A673 (cell line): Measurements from ENCODE around the gene DCC. TPM values are rescaled to one million over a fixed set of nuclear protein-coding genes. Genes with fewer than 3 reads are reported as not detected.

ENCODE experiments used
- BruUV-seq: library from RNA; stranded (reverse); fragments of 400-500 nt; replicated peaks from 2 replicates; lab custom pipeline; 2021; lab: Mats Ljungman, UMichigan
- CTCF ChIA-PET: fragments of 300-600 bp; sonication (Branson Sonifier 250); formaldehyde crosslinking; loops from one replicate; lab custom pipeline; 2022; ENCODE audit warnings: antibody characterized with exemption; lab: Charles Lee
- POLR2A ChIA-PET: fragments of 300-600 bp; sonication (Branson Sonifier 250); formaldehyde crosslinking; loops from one replicate; lab custom pipeline; 2022; ENCODE audit warnings: antibody characterized with exemption; ENCODE audit not compliant: low non-redundant PET; lab: Charles Lee
- DNase-seq: peaks from one replicate; pipeline ENCODE4 v3.0.0-alpha.2; 2015; ENCODE audit warnings: low spot score
- H3K27ac ChIP-seq: fragments of 200-600 bp; sonication (generic); 2 replicates; pipeline ENCODE4 v1.5.1; 2016; ENCODE audit warnings: mixed run types, low read depth, mild to moderate bottlenecking, mixed read lengths, antibody characterized with exemption, low read length; ENCODE audit not compliant: poor library complexity, severe bottlenecking
- H3K27me3 ChIP-seq: fragments of 200-600 bp; sonication (generic); replicated peaks from 2 replicates; pipeline ENCODE4 v1.6.1; 2017; ENCODE audit warnings: mixed run types, low read depth, mild to moderate bottlenecking, mixed read lengths, antibody characterized with exemption, low read length; ENCODE audit not compliant: insufficient read depth, poor library complexity
- H3K36me3 ChIP-seq: fragments of 200-600 bp; sonication (generic); 2 replicates; pipeline ENCODE4 v1.6.1; 2016; ENCODE audit warnings: mixed run types, mild to moderate bottlenecking, mixed read lengths, antibody characterized with exemption, low read length; ENCODE audit not compliant: insufficient read depth, poor library complexity, severe bottlenecking
- H3K4me1 ChIP-seq: fragments of 200-600 bp; sonication (generic); 2 replicates; pipeline ENCODE4 v1.6.1; 2017; ENCODE audit warnings: mixed run types, mild to moderate bottlenecking, mixed read lengths, antibody characterized with exemption, low read length; ENCODE audit not compliant: insufficient read depth, poor library complexity, severe bottlenecking
- H3K4me3 ChIP-seq: fragments of 200-600 bp; sonication (generic); 2 replicates; pipeline ENCODE4 v1.5.1; 2016; ENCODE audit warnings: low read depth, mixed run types, mild to moderate bottlenecking, mixed read lengths, low read length; ENCODE audit not compliant: poor library complexity, severe bottlenecking
- H3K9me3 ChIP-seq: fragments of 200-600 bp; sonication (generic); 2 replicates; pipeline ENCODE4 v1.6.1; 2016; ENCODE audit warnings: mixed run types, low read depth, mild to moderate bottlenecking, mixed read lengths, antibody characterized with exemption, low read length; ENCODE audit not compliant: poor library complexity, severe bottlenecking
- EZH2 ChIP-seq: fragments of 200-600 bp; sonication (generic); IDR thresholded peaks from 2 replicates; pipeline ENCODE4 v1.6.1; 2017; ENCODE audit warnings: borderline replicate concordance, low read depth, mild to moderate bottlenecking, mixed read lengths, antibody characterized with exemption, low read length; ENCODE audit not compliant: poor library complexity, severe bottlenecking
- intact Hi-C: fragments of 100-400 bp; cut with micrococcal nuclease; formaldehyde crosslinking; loops from one replicate; pipeline ENCODE4 v1.10.0; 2022; ENCODE audit not compliant: unreplicated experiment
- total RNA-seq: library from RNA; stranded (reverse); gene quantifications from 2 replicates; pipeline ENCODE4 v1.2.3, GENCODE V29; 2021
- TF ChIP-seq, protein P1 (sequence below): fragments of 300-800, 200-600 bp; sonication (generic); conservative IDR thresholded peaks from 2 replicates; pipeline ENCODE4 v1.5.1; 2017; ENCODE audit warnings: low read depth, mild to moderate bottlenecking, antibody characterized with exemption, low read length, moderate library complexity, mixed read lengths

DCC gene
- total RNA-seq, 1 experiment from 2014 or later: 93.0 TPM

DNA sequence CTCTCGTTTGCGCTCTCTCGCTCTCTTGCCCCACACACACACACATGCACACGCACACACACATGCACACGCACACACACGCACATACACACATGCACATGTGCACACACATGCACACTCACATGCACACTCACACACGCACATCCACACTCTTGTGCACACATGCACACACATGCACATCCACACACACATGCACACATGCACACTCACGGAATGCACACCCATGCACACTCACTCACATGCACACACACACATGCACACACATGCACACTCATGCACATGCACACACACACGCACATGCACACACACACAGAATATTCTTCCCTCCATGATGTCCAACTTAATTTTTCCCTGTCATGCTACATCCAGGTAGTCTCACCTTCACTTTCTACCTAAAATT lies 360.1 kb downstream of the DCC start:
- no peak for DNase-seq
- POLR2A ChIA-PET: no interaction called here
- Histone ChIP-seq H3K36me3 (no peaks in the 10 kb centered on the region), H3K9me3 (no peaks in the 10 kb centered on the region), H3K27ac (no peak overlapping the region), H3K27me3 (no peaks in the 10 kb centered on the region), H3K4me3 (no peak overlapping the region), H3K4me1 (peaks cover 13% of the 10 kb centered on the region)
- no peak for TF ChIP-seq EZH2
- TF ChIP-seq, protein P1, sequence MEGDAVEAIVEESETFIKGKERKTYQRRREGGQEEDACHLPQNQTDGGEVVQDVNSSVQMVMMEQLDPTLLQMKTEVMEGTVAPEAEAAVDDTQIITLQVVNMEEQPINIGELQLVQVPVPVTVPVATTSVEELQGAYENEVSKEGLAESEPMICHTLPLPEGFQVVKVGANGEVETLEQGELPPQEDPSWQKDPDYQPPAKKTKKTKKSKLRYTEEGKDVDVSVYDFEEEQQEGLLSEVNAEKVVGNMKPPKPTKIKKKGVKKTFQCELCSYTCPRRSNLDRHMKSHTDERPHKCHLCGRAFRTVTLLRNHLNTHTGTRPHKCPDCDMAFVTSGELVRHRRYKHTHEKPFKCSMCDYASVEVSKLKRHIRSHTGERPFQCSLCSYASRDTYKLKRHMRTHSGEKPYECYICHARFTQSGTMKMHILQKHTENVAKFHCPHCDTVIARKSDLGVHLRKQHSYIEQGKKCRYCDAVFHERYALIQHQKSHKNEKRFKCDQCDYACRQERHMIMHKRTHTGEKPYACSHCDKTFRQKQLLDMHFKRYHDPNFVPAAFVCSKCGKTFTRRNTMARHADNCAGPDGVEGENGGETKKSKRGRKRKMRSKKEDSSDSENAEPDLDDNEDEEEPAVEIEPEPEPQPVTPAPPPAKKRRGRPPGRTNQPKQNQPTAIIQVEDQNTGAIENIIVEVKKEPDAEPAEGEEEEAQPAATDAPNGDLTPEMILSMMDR: no peak
- intact Hi-C loops: no loop called here
- CTCF ChIA-PET: no interaction called here
- BruUV-seq: no TSS peak

DNA sequence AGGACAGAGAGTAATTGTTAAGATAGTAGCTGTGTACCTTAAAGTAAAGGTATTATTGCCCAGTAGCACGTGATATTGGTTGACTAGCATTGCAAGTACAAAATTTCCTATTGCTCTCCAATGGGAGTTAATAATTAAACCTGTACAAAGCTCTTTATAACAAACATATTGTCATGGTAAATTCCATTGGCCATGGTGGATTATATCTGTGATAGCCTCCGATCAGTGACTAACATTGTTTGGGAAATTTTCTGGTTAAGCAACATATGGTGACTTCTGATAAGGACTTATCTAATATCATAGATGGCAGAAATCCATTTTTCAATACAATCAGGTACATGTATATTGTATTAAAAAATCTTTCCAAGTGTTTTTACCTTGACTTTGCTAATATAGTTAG lies 360.8 kb downstream of the DCC start:
- intact Hi-C loops: no loop called here
- POLR2A ChIA-PET: no interaction called here
- CTCF ChIA-PET: no interaction called here

DNA sequence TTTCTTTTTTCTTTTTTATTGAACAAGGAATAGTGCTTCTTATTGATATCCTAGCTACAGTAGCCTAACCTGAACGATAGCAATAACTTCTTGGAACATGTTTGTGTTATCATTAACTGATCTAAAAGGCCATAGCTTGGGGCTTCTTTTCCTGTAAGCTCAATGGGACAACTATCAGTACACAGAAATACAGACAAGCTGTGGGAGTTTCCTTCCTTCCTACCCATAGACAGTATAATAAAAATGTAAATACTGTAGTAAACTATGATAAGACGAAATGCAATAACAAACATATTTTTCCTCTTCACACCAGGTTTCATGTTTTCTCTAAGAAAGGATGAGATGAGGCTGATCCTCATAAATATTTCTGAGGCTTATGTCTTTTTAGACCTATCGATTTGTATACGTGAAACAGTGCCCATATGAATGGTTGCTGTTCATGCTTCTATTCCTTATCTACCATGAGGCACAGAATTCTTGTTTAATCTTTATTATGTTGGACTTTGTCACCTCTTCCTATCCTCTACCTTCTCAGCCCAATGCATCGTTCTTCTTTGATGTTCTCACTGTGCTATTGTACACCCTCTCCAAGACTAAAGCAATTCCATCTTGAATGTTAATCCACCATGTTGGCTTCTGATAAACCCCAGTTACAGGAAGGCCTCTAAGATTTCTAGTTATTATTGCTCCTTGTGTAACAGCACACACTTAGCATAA lies 361.4 kb downstream of the DCC start:
- CTCF ChIA-PET: no interaction called here
- Histone ChIP-seq H3K9me3 (no peaks in the 10 kb centered on the region), H3K4me3 (no peak overlapping the region), H3K27ac (no peak overlapping the region), H3K36me3 (no peaks in the 10 kb centered on the region), H3K4me1 (peaks cover 5% of the 10 kb centered on the region), H3K27me3 (no peaks in the 10 kb centered on the region)
- POLR2A ChIA-PET: no interaction called here
- BruUV-seq: no TSS peak
- TF ChIP-seq, protein P1: no peak
- TF ChIP-seq EZH2: no peak
- no peak for DNase-seq
- intact Hi-C loops: no loop called here

More for the DNA sequence above, 360.8 kb downstream of the DCC start:
- Histone ChIP-seq H3K9me3 (no peaks in the 10 kb centered on the region), H3K4me3 (no peak overlapping the region), H3K27ac (no peak overlapping the region), H3K4me1 (peaks cover 6% of the 10 kb centered on the region), H3K27me3 (no peaks in the 10 kb centered on the region), H3K36me3 (no peaks in the 10 kb centered on the region)
- TF ChIP-seq, protein P1: no peak
- no peak for TF ChIP-seq EZH2
- no TSS peak for BruUV-seq
- DNase-seq: no peak
